Sigmoid colon (tissue), 7 donors: Measurements from ENCODE around the gene ATM. TPM values are rescaled to one million over a fixed set of nuclear protein-coding genes. Genes with fewer than 3 reads are reported as not detected.
"Not testable (repeated sequence)": the region's sequence is repeated elsewhere in the genome, so short reads cannot be mapped to it uniquely, and the experiment has no call there.

ENCODE experiments used
- DNase-seq: peaks from one replicate; pipeline ENCODE4 v3.0.0-alpha.2; 2019
- H3K27ac ChIP-seq, 4 donors: fragments of 200-600 bp; sonication (generic); one replicate each; pipeline ENCODE4 v1.5.1; 2016 to 2019; ENCODE audit warnings: mild to moderate bottlenecking in 1 of 4
- H3K27me3 ChIP-seq, 3 donors: fragments of 200-600 bp; sonication (generic); one replicate each; pipeline ENCODE4 v1.5.1; 2019; ENCODE audit warnings: mild to moderate bottlenecking in 1 of 3
- H3K36me3 ChIP-seq, 4 donors: fragments of 200-600 bp; sonication (generic); one replicate each; pipeline ENCODE4 v1.5.1; 2016 to 2019
- H3K4me1 ChIP-seq, 4 donors: fragments of 200-600 bp; sonication (generic); one replicate each; pipeline ENCODE4 v1.5.1; 2017 to 2019
- H3K4me3 ChIP-seq, 4 donors: fragments of 200-600 bp; sonication (generic); one replicate each; pipeline ENCODE4 v1.5.1; 2017 to 2019; ENCODE audit warnings: mild to moderate bottlenecking in 2 of 4, moderate library complexity in 1 of 4
- H3K9me3 ChIP-seq, 4 donors: fragments of 200-600 bp in 3 of 4; sonication (generic) in 3 of 4; one replicate each; pipeline versions ENCODE4 v1.5.1 to v1.6.1; 2013 to 2019
- EP300 ChIP-seq, 4 donors: sonication (generic); formaldehyde crosslinking; IDR thresholded peaks; one replicate each; pipeline ENCODE4 v1.6.1; 2017; ENCODE audit warnings: antibody characterized with exemption in 4 of 4
- POLR2A ChIP-seq, 2 donors: fragments of 450-650 bp; IDR thresholded peaks; one replicate each; pipeline ENCODE4 v1.6.1; 2016; ENCODE audit warnings: antibody characterized with exemption in 2 of 2, mild to moderate bottlenecking in 2 of 2, moderate library complexity in 2 of 2
- POLR2AphosphoS5 ChIP-seq, 4 donors: sonication (generic); formaldehyde crosslinking; IDR thresholded peaks; one replicate each; pipeline ENCODE4 v1.6.1; 2017; ENCODE audit warnings: antibody characterized with exemption in 4 of 4
- WGBS, 2 donors: extraction: QIAGEN DNeasy Blood & Tissue Kit; methylation state at CpG; one replicate each; pipeline ENCODE4 v1.1.7; 2013; 5-methylcytosine and 5-hydroxymethylcytosine counted together
- intact Hi-C: fragments of 100-400 bp; cut with DNase I; formaldehyde crosslinking; loops from one replicate; pipeline ENCODE4 v1.15.1; 2023
- polyA plus RNA-seq, 3 donors: library from polyadenylated mRNA; stranded (reverse); fragments of 200-250 nt; gene quantifications; one replicate each; pipeline ENCODE4 v1.2.3, GENCODE V29; 2013
- total RNA-seq, 4 donors: library from RNA; depleted of rRNA; stranded (reverse); fragments of >200 nt; gene quantifications; one replicate each; pipeline ENCODE4 v1.1.0, GENCODE V29; 2016
- TF ChIP-seq, protein P1 (sequence below), 4 experiments: fragments of 450-650 bp in 3 of 4; fragments of 200-600 bp in 1 of 4; IDR thresholded peaks; one replicate each; pipeline ENCODE4 v1.5.1; 2016 to 2019; ENCODE audit warnings: antibody characterized with exemption in 4 of 4, mild to moderate bottlenecking in 3 of 4, moderate library complexity in 2 of 4
- donor health status: healthy with polysubstance abuse.
- donor health status: Bipolar disorder and iron deficiency.
- donor health status: healthy.

The ATM gene
- total and polyA plus RNA-seq, 7 donors = 3.0 to 88.8 (median 52.7) TPM

DNA sequence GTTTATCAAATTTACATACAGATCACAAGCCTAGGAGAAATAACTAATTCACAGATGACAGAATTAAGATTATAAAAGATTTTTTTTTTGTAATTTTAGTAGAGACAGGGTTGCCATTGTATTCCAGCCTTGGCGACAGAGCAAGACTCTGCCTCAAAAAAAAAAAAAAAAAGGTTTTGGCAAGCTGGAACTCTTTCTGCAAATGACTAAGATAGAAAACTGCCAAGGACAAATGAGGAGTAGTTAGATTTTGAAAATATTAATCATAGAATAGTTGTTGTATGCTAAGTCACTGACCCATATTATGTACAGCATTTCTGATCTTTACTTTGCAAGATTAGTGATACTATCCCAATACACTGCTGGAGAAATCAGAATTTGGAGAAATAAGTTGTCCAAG lies 145.3 kb downstream of the ATM start:
- intact Hi-C loops = no loop called here
- WGBS, 2 donors = 95 to 100% methylated on average over 1 of the region's 1 CpG
- no peak for DNase-seq
- Histone ChIP-seq H3K36me3 (peaks cover 0 to 35% (median 5%) of the 10 kb centered on the region in 4 donors), H3K27me3 (no peaks in the 10 kb centered on the region), H3K4me3 (no peak overlapping the region), H3K4me1 (no peaks in the 10 kb centered on the region), H3K27ac (no peak overlapping the region), H3K9me3 (no peaks in the 10 kb centered on the region)
- TF ChIP-seq EP300 (IDR thresholded peaks at IDR 0.05) = no peak
- no peak for TF ChIP-seq POLR2A (IDR thresholded peaks at IDR 0.05)
- no peak for TF ChIP-seq POLR2AphosphoS5 (IDR thresholded peaks at IDR 0.05)
- TF ChIP-seq, protein P1, sequence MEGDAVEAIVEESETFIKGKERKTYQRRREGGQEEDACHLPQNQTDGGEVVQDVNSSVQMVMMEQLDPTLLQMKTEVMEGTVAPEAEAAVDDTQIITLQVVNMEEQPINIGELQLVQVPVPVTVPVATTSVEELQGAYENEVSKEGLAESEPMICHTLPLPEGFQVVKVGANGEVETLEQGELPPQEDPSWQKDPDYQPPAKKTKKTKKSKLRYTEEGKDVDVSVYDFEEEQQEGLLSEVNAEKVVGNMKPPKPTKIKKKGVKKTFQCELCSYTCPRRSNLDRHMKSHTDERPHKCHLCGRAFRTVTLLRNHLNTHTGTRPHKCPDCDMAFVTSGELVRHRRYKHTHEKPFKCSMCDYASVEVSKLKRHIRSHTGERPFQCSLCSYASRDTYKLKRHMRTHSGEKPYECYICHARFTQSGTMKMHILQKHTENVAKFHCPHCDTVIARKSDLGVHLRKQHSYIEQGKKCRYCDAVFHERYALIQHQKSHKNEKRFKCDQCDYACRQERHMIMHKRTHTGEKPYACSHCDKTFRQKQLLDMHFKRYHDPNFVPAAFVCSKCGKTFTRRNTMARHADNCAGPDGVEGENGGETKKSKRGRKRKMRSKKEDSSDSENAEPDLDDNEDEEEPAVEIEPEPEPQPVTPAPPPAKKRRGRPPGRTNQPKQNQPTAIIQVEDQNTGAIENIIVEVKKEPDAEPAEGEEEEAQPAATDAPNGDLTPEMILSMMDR (IDR thresholded peaks at IDR 0.05) = no peak

DNA sequence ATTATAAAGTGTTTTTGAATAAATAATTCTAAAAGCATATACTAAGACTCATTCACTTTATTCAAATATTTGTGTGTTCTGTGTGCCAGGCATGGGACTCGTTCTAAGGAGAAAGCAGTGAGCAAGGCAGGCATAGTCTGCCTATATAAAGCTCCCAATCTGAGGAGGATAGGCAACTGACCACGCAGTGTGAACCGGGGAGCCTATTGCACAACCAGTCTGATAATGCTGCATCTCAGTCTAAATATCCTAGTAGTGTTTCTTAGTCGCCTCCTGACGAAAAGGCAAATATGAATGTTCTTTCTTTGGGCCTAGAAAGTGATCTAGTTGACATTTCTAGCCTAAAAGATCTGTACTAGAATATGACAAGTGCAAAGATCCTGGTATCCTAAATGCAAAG lies 146.2 kb downstream of the ATM start:
- no peak overlapping the region for H3K4me3 ChIP-seq
- H3K4me1 ChIP-seq = no peaks in the 10 kb centered on the region
- H3K36me3 ChIP-seq = peaks cover 0 to 35% (median 5%) of the 10 kb centered on the region in 4 donors
- TF ChIP-seq POLR2A (IDR thresholded peaks at IDR 0.05) = no peak
- TF ChIP-seq, protein P1 (IDR thresholded peaks at IDR 0.05) = no peak
- TF ChIP-seq EP300 (IDR thresholded peaks at IDR 0.05) = no peak
- no peak for TF ChIP-seq POLR2AphosphoS5 (IDR thresholded peaks at IDR 0.05)
- intact Hi-C loops = no loop called here
- no peaks in the 10 kb centered on the region for H3K27me3 ChIP-seq
- DNase-seq = no peak
- 75 to 96% methylated on average over 5 of the region's 5 CpGs for WGBS, 2 donors
- no peaks in the 10 kb centered on the region for H3K9me3 ChIP-seq
- no peak overlapping the region for H3K27ac ChIP-seq

DNA sequence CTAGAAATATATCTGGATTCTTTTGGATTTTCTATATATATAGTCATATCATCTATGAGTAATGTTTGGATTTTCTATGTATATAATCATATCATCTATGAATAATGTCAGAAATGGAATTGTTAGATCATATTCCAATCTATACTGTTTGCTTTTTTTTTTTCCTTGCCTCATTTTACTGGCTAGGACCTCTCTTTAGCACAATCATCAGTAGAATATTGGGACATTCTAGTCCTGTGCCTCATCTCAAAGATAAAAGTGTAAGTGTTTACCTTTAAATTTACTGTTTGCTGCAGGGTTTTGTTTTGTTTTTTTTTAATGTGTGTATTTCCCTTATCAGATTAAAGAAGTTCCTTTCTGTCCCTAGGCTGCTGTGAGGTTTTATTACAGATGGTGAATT lies 147.4 kb downstream of the ATM start:
- intact Hi-C loops = no loop called here

DNA sequence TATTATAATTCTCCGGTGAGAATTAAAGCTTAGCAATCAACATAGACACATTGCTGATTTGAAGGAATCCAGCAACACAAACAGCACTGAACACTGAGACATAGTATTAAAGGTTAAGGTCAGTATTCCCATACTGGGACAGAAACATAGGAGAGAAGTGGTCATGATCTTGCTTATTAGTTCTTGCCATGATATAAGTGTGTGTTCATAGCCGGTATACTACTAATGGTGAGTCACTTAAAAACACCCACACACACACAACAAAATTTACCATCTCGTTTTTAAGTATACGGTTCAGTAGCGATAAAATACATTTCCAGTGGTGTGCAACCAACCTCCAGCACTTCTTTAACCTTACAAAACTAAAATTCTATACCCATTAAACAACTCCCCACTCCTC lies 148.1 kb downstream of the ATM start:
- TF ChIP-seq POLR2AphosphoS5 (IDR thresholded peaks at IDR 0.05) (no peak), POLR2A (IDR thresholded peaks at IDR 0.05) (no peak), EP300 (IDR thresholded peaks at IDR 0.05) (no peak)
- TF ChIP-seq, protein P1 (IDR thresholded peaks at IDR 0.05) = no peak
- 77% methylated on average over 5 of the region's 5 CpGs for WGBS, 2 donors
- Histone ChIP-seq H3K4me3 (no peak overlapping the region), H3K27me3 (no peaks in the 10 kb centered on the region), H3K27ac (no peak overlapping the region), H3K4me1 (no peaks in the 10 kb centered on the region), H3K9me3 (no peaks in the 10 kb centered on the region), H3K36me3 (peaks cover 0 to 20% (median 3%) of the 10 kb centered on the region in 4 donors)
- no peak for DNase-seq
- intact Hi-C loops = no loop called here

More for the DNA sequence above, 147.4 kb downstream of the ATM start:
- Histone ChIP-seq H3K9me3 (no peaks in the 10 kb centered on the region), H3K4me1 (no peaks in the 10 kb centered on the region), H3K27ac (no peak overlapping the region), H3K27me3 (no peaks in the 10 kb centered on the region), H3K36me3 (peaks cover 0 to 25% (median 3%) of the 10 kb centered on the region in 4 donors), H3K4me3 (no peak overlapping the region)
- TF ChIP-seq EP300 (IDR thresholded peaks at IDR 0.05) (no peak), POLR2AphosphoS5 (IDR thresholded peaks at IDR 0.05) (no peak), POLR2A (IDR thresholded peaks at IDR 0.05) (no peak)
- TF ChIP-seq, protein P1 (IDR thresholded peaks at IDR 0.05) = no peak
- DNase-seq = no peak

DNA sequence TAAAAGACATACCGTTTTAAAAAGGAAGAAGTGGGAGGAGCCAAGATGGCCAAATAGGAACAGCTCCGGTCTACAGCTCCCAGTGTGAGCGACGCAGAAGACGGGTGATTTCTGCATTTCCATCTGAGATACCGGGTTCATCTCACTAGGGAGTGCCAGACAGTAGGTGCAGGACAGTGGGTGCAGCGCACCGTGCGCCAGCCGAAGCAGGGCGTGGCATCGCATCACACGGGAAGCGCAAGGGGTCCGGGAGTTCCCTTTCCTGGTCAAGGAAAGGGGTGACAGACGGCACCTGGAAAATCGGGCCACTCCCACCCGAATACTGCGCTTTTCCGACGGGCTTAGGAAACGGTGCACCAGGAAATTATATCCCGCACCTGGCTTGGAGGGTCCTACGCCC lies 150.6 kb downstream of the ATM start:
- H3K27ac ChIP-seq, DNase-seq, H3K9me3 ChIP-seq, H3K4me1 ChIP-seq, H3K4me3 ChIP-seq, intact Hi-C loops, H3K27me3 ChIP-seq: not testable (repeated sequence)
- 94 to 96% methylated on average over 24 of the region's 24 CpGs for WGBS, 2 donors
- peaks cover 0 to 11% (median 3%) of the 10 kb centered on the region in 4 donors for H3K36me3 ChIP-seq
